Gastroesophageal sphincter (tissue), 4 donors: ENCODE results near the gene RNF212. TPM values are rescaled to one million over a fixed set of nuclear protein-coding genes. Genes with fewer than 3 reads are reported as not detected.
"Not testable (repeated sequence)": the region's sequence is repeated elsewhere in the genome, so short reads cannot be mapped to it uniquely, and the experiment has no call there.

Experiments
- ATAC-seq: fragments of 150-250 bp; one replicate; pipeline ENCODE4 v1.9.1; 2016; ENCODE audit warnings: mild to moderate bottlenecking, moderate library complexity
- H3K27ac ChIP-seq, 4 donors: fragments of 200-600 bp; sonication (generic) in 3 of 4; 1 replicate in 3 of 4; 2 replicates in 1 of 4; pipeline ENCODE4 v1.5.1; 2016 to 2019
- H3K27me3 ChIP-seq: fragments of 200-600 bp; sonication (generic); one replicate; pipeline ENCODE4 v1.5.1; 2019
- H3K36me3 ChIP-seq, 2 donors: fragments of 200-600 bp; sonication (generic); one replicate each; pipeline ENCODE4 v1.5.1; 2019; ENCODE audit warnings: control low read depth in 1 of 2
- H3K4me1 ChIP-seq, 3 donors: fragments of 200-600 bp; sonication (generic); 1 replicate in 2 of 3; 2 replicates in 1 of 3; pipeline ENCODE4 v1.5.1; 2016 to 2019; ENCODE audit warnings: control low read depth in 2 of 3
- H3K4me3 ChIP-seq, 2 donors: fragments of 200-600 bp; sonication (generic); one replicate each; pipeline ENCODE4 v1.5.1; 2019; ENCODE audit warnings: mild to moderate bottlenecking in 1 of 2, moderate library complexity in 1 of 2
- H3K9me3 ChIP-seq, 3 donors: fragments of 200-600 bp; sonication (generic); one replicate each; pipeline ENCODE4 v1.5.1; 2017 to 2019; ENCODE audit warnings: control low read depth in 2 of 3
- CTCF ChIP-seq, 4 experiments: fragments of 200-600 bp in 2 of 4; fragments of 450-650 bp in 2 of 4; sonication (generic) in 1 of 4; IDR thresholded peaks; one replicate each; pipeline ENCODE4 v1.5.1; 2017 to 2019; ENCODE audit warnings: antibody characterized with exemption in 4 of 4, mild to moderate bottlenecking in 2 of 4, moderate library complexity in 2 of 4
- EP300 ChIP-seq: sonication (generic); formaldehyde crosslinking; IDR thresholded peaks from one replicate; pipeline ENCODE4 v1.6.1; 2017; ENCODE audit warnings: antibody characterized with exemption, mild to moderate bottlenecking
- POLR2A ChIP-seq, 2 donors: fragments of 450-650 bp; IDR thresholded peaks; one replicate each; pipeline ENCODE4 v1.6.1; 2017; ENCODE audit warnings: antibody characterized with exemption in 2 of 2, mild to moderate bottlenecking in 2 of 2, moderate library complexity in 1 of 2
- POLR2AphosphoS5 ChIP-seq: sonication (generic); formaldehyde crosslinking; IDR thresholded peaks from one replicate; pipeline ENCODE4 v1.6.1; 2017; ENCODE audit warnings: antibody characterized with exemption
- WGBS, 2 donors: methylation state at CpG; one replicate each; pipeline ENCODE4 v1.1.5; 2018; ENCODE audit warnings: low coverage in 1 of 2; 5-methylcytosine and 5-hydroxymethylcytosine counted together
- total RNA-seq, 4 donors: library from RNA; depleted of rRNA; stranded (reverse); fragments of >200 nt; gene quantifications; one replicate each; pipeline ENCODE4 v1.1.0, GENCODE V29; 2016

RNF212 gene
- total RNA-seq, 4 donors from 2014 or later, result 1.5 to 6.9 (median 4.6) TPM

- no peaks in the 10 kb centered on the region for H3K9me3 ChIP-seq
- no peak overlapping the region for H3K27ac ChIP-seq
- no peaks in the 10 kb centered on the region for H3K36me3 ChIP-seq
- H3K27me3 ChIP-seq, result peaks cover 5% of the 10 kb centered on the region
- H3K4me3 ChIP-seq, result no peak overlapping the region
- no peak for TF ChIP-seq CTCF (IDR thresholded peaks at IDR 0.05)
- TF ChIP-seq POLR2A (IDR thresholded peaks at IDR 0.05), result no peak
- no peak for TF ChIP-seq EP300
- no peak for TF ChIP-seq POLR2AphosphoS5
- 40 to 55% methylated on average over 2 to 8 of the region's 8 CpGs for WGBS, 2 donors
- H3K4me1 ChIP-seq, result peaks cover 0 to 10% (median 0%) of the 10 kb centered on the region in 3 donors
- ATAC-seq, result no peak
Measured at GRCh38 chr4:1133033-1133432, 19.7 kb upstream of the RNF212 start.

- Histone ChIP-seq H3K36me3 (no peaks in the 10 kb centered on the region), H3K4me3 (no peak overlapping the region), H3K9me3 (no peaks in the 10 kb centered on the region), H3K27ac (no peak overlapping the region), H3K27me3 (peaks cover 10% of the 10 kb centered on the region), H3K4me1 (peaks cover 0 to 10% (median 0%) of the 10 kb centered on the region in 3 donors)
- peak; percentile 94 for ATAC-seq
- WGBS, 2 donors, result 13 to 14% methylated on average over 11 to 12 of the region's 13 CpGs
- TF ChIP-seq EP300 (no peak), CTCF (IDR thresholded peaks at IDR 0.05) (peak; percentile 95 to 99 (median 98))
Measured at GRCh38 chr4:1130316-1131186, 17.2 kb upstream of the RNF212 start.

GRCh38 chr4:1126506-1126905, 13.1 kb upstream of the RNF212 start:
- TF ChIP-seq EP300 (no peak), POLR2A (IDR thresholded peaks at IDR 0.05) (no peak), CTCF (IDR thresholded peaks at IDR 0.05) (no peak), POLR2AphosphoS5 (no peak)
- H3K4me3 ChIP-seq, result no peak overlapping the region
- 17 to 33% methylated on average over 1 of the region's 1 CpG for WGBS, 2 donors

GRCh38 chr4:1125466-1125865, 12.1 kb upstream of the RNF212 start:
- ATAC-seq, H3K27ac ChIP-seq, H3K36me3 ChIP-seq, H3K4me1 ChIP-seq, H3K4me3 ChIP-seq, H3K27me3 ChIP-seq, H3K9me3 ChIP-seq: not testable (repeated sequence)
- 79 to 93% methylated on average over 2 to 4 of the region's 4 CpGs for WGBS, 2 donors

More at GRCh38 chr4:1126506-1126905, 13.1 kb upstream of the RNF212 start:
- no peak for ATAC-seq
- Histone ChIP-seq H3K27ac (no peak overlapping the region), H3K9me3 (no peaks in the 10 kb centered on the region), H3K27me3 (peaks cover 5% of the 10 kb centered on the region), H3K4me1 (peaks cover 0 to 10% (median 0%) of the 10 kb centered on the region in 3 donors), H3K36me3 (no peaks in the 10 kb centered on the region)

- H3K9me3 ChIP-seq, result no peaks in the 10 kb centered on the region
- H3K36me3 ChIP-seq, result no peaks in the 10 kb centered on the region
- no peak overlapping the region for H3K27ac ChIP-seq
- peaks cover 5% of the 10 kb centered on the region for H3K27me3 ChIP-seq
- WGBS, 2 donors, result 63 to 75% methylated on average over 2 to 4 of the region's 4 CpGs
- ATAC-seq, result no peak
- H3K4me1 ChIP-seq, result no peaks in the 10 kb centered on the region
- H3K4me3 ChIP-seq, result no peak overlapping the region
- TF ChIP-seq POLR2A (IDR thresholded peaks at IDR 0.05) (no peak), POLR2AphosphoS5 (no peak), CTCF (IDR thresholded peaks at IDR 0.05) (no peak), EP300 (no peak)
Measured at GRCh38 chr4:1124818-1125217, 11.5 kb upstream of the RNF212 start.
